Hepatocyte (in vitro differentiated cells): ENCODE results near the gene ARHGAP18.

Experiments used
- EZH2phosphoT487 ChIP-seq: fragments of 200-600 bp; sonication (generic); IDR thresholded peaks from one replicate; pipeline ENCODE4 v1.6.1; 2018; ENCODE audit warnings: antibody characterized with exemption, mild to moderate bottlenecking, low read depth, moderate library complexity; ENCODE audit not compliant: unreplicated experiment, severe bottlenecking
- TF ChIP-seq, protein P1 (sequence below): fragments of 200-600 bp; sonication (generic); IDR thresholded peaks from 2 replicates; pipeline ENCODE4 v1.5.1; 2016; ENCODE audit warnings: antibody characterized with exemption, mild to moderate bottlenecking; ENCODE audit not compliant: poor library complexity

DNA sequence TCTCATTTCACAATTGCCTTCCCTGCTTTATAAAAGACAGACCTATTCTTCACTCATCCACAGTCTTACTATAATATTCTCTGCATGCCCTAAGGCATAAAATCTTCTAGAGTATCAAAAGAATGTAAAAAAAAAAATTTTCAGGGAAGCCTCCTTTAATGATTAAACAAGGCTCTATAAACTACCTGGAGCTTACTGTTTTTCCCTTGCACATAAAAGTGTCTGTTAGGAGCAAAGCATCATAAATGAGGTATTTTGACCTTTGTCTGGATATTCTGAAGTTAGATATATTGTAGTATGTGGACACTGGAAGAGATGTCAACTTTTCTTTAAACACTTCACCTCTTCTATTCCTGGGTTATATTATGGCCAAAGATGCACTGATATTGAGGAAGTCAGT lies 97.5 kb downstream of the ARHGAP18 start:
- TF ChIP-seq, protein P1, sequence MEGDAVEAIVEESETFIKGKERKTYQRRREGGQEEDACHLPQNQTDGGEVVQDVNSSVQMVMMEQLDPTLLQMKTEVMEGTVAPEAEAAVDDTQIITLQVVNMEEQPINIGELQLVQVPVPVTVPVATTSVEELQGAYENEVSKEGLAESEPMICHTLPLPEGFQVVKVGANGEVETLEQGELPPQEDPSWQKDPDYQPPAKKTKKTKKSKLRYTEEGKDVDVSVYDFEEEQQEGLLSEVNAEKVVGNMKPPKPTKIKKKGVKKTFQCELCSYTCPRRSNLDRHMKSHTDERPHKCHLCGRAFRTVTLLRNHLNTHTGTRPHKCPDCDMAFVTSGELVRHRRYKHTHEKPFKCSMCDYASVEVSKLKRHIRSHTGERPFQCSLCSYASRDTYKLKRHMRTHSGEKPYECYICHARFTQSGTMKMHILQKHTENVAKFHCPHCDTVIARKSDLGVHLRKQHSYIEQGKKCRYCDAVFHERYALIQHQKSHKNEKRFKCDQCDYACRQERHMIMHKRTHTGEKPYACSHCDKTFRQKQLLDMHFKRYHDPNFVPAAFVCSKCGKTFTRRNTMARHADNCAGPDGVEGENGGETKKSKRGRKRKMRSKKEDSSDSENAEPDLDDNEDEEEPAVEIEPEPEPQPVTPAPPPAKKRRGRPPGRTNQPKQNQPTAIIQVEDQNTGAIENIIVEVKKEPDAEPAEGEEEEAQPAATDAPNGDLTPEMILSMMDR = no peak
- no peak for TF ChIP-seq EZH2phosphoT487
